RWPE1 (cell line): ENCODE data around the gene PRAC2.

ENCODE experiments used
- CTCF ChIA-PET: fragments of 350-600 bp; sonication (Branson Sonifier 250); formaldehyde crosslinking; extraction: SDS; loops from one replicate; lab custom pipeline; 2021; lab: Yijun Ruan, JAX
- POLR2A ChIA-PET: fragments of 400-600 bp; formaldehyde crosslinking; extraction: SDS; loops from one replicate; lab custom pipeline; 2020; ENCODE audit warnings: antibody characterized with exemption; ENCODE audit not compliant: low non-redundant PET; lab: Yijun Ruan, JAX
- DNase-seq: peaks from one replicate; pipeline ENCODE4 v3.0.0; 2012; ENCODE audit warnings: low spot score
- H3K27ac ChIP-seq: fragments of 450-650 bp; 2 replicates; pipeline ENCODE4 v1.5.1; 2017
- TF ChIP-seq, protein P1 (sequence below): fragments of 450-650 bp; conservative IDR thresholded peaks from 2 replicates; pipeline ENCODE4 v1.5.1; 2017; ENCODE audit warnings: low read depth, mild to moderate bottlenecking

Gene PRAC2

GRCh38 chr17:48732688-48733629, 10.0 kb downstream of the PRAC2 start:
- ChIA-PET CTCF (interaction anchor here (0.5 to 1.4 kb wide), 3 partner anchors 146 to 215 kb away, joined by 3 to 4 read pairs (median 3); no protein-coding TSS in a partner anchor), POLR2A (no interaction called here)
- H3K27ac ChIP-seq = no peak overlapping the region
- no peak for DNase-seq
- TF ChIP-seq, protein P1, sequence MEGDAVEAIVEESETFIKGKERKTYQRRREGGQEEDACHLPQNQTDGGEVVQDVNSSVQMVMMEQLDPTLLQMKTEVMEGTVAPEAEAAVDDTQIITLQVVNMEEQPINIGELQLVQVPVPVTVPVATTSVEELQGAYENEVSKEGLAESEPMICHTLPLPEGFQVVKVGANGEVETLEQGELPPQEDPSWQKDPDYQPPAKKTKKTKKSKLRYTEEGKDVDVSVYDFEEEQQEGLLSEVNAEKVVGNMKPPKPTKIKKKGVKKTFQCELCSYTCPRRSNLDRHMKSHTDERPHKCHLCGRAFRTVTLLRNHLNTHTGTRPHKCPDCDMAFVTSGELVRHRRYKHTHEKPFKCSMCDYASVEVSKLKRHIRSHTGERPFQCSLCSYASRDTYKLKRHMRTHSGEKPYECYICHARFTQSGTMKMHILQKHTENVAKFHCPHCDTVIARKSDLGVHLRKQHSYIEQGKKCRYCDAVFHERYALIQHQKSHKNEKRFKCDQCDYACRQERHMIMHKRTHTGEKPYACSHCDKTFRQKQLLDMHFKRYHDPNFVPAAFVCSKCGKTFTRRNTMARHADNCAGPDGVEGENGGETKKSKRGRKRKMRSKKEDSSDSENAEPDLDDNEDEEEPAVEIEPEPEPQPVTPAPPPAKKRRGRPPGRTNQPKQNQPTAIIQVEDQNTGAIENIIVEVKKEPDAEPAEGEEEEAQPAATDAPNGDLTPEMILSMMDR = no peak

GRCh38 chr17:48733632-48734328, 10.8 kb downstream of the PRAC2 start:
- CTCF ChIA-PET = interaction anchor here (0.5 to 0.8 kb wide), 2 partner anchors 71 to 215 kb away, joined by 3 to 4 read pairs; no protein-coding TSS in a partner anchor
- TF ChIP-seq, protein P1 = no peak
- no peak for DNase-seq
- POLR2A ChIA-PET = interaction anchor here (0.6 kb wide), 1 partner anchor 138 kb away, joined by 3 read pairs; no protein-coding TSS in a partner anchor
- no peak overlapping the region for H3K27ac ChIP-seq

- ChIA-PET POLR2A (interaction anchor here (0.6 kb wide), 1 partner anchor 137 kb away, joined by 3 read pairs; no protein-coding TSS in a partner anchor), CTCF (interaction anchor here (0.8 to 1.3 kb wide), 2 partner anchors 10 to 70 kb away, joined by 3 to 4 read pairs; no protein-coding TSS in a partner anchor)
- TF ChIP-seq, protein P1 = no peak
- H3K27ac ChIP-seq = no peak overlapping the region
- no peak for DNase-seq
Observed at GRCh38 chr17:48734333-48735061, 11.5 kb downstream of the PRAC2 start.

- DNase-seq = no peak
- ChIA-PET CTCF (interaction anchor here (0.6 to 1.3 kb wide), 2 partner anchors 10 to 11 kb away, joined by 3 read pairs; no protein-coding TSS in a partner anchor), POLR2A (no interaction called here)
- TF ChIP-seq, protein P1 = no peak
- H3K27ac ChIP-seq = no peak overlapping the region
Observed at GRCh38 chr17:48735062-48735351, 12.0 kb downstream of the PRAC2 start.

DNA sequence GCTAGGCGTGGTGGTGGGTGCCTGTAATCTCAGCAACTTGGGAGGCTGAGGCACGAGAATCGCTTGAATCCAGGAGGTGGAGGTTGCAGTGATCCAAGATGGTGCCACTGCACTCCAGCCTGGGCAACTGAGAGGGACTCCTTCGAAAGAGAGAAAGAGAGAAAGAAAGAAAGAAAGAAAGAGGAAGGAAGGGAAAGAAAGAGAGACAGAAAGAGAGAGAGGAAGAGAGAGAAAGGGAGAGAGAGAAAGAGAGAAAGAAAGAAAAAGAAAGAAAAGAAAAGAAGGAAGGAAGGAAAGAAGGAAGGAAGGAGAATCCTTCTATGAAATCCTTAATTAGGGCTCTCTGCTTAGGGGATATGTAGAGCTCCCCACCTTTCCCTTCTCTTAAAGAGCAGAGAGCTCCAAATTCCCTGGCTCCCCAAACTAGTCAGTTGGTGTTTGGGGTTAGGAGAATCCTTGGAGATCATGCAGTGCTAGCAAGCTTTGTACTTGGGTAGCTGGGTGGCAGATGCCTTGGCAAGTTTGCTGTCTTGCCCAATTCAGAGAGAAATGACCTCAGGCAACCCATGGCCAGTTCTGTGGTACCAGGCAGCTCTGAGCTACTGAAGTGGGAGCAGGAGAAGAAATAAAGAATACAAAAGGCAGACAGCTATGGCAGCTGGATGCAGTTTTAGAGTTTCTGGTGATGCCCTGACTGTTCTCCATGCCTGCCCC, 14.5 kb downstream of the PRAC2 start:
- no peak overlapping the region for H3K27ac ChIP-seq
- DNase-seq = no peak
- TF ChIP-seq, protein P1 = no peak
- CTCF ChIA-PET = interaction anchor here (0.5 to 1.4 kb wide), 4 partner anchors 13 to 170 kb away, joined by 3 to 7 read pairs (median 4); partner anchors contain the start of gene UBE2Z
- POLR2A ChIA-PET = interaction anchor here (0.6 kb wide), 1 partner anchor 731 kb away, joined by 3 read pairs; no protein-coding TSS in a partner anchor
